DMS 273 (cell line): ENCODE measurements around the gene ADAMTS12.

ENCODE experiments used
- DNase-seq: peaks from one replicate; lab custom pipeline; 2025; ENCODE audit not compliant: unreplicated experiment; lab: John Stamatoyannopoulos, UW

Gene ADAMTS12

DNA sequence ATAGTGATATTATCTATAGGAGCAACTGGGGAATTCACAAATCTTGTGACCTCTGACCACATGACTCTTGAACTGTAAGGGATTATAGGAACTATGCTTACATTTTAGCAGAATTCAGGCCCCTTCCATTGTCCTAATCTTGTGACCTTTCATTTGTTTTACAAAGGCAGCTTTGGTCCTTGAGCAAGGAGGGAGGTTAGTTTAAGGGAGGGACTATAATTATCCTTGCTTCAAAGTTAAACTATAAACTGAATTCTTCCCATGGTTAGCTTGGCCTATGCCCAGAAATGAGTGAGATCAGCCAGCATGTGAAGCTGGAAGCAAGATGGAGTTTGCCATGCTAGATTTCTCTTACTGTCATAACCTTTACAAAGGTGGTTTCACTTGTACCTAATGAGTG, 399.8 kb downstream of the ADAMTS12 start:
- no peak for DNase-seq

DNA sequence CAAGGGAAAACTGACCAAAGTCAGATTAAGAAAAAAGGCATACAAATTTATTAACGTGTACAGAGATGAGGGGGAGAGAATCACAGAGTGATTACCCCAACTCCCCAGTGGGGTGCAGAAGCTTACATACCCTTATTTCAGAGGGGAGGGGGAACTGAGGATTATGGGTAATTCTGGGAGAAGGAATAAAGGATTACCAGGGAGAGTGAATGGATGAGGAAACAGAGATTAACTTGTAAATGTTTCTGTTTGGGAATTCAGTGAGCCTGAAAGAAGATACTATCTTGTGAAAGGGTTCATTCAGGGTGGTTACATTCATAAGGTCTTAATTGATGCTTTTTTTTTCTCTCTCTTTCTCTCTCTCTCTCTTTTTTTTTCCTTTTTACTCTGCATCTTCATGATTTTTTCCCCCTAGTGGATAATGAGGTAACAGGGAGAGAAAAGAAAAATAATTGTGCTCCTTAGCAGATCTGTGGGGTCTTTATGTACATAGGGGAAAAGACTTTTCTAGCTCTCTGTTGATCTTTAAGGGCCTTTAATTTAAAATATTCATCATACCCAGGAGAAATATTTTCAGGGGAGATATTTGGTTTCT, 401.6 kb downstream of the ADAMTS12 start:
- no peak for DNase-seq

DNA sequence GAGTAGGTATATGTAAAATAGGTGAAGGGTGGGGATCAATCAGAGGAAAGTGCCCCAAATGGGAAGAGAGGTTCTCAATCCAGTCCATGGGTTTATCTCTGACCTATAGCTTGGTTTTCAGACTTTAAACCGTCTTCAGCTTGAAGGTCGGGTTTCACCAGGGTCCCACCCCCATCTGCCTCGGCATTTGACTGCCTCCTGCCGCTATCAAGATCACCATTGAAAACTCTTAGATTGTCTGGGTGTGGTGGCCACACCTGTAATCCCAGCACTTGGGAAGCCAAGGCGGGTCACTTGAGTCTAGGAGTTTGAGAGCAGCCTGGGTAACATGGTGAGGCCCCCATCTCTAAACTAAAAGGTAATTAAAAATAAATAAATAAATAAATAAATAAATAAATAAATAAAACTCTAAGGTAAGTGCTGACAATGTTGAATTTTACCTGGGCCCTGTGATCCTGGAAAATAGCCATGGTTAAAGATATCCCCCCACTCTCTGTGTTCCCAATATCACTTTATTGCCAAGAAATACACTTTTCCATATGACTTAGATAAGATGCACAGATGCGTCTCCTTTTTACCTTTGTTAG, 402.2 kb downstream of the ADAMTS12 start:
- no peak for DNase-seq

DNA sequence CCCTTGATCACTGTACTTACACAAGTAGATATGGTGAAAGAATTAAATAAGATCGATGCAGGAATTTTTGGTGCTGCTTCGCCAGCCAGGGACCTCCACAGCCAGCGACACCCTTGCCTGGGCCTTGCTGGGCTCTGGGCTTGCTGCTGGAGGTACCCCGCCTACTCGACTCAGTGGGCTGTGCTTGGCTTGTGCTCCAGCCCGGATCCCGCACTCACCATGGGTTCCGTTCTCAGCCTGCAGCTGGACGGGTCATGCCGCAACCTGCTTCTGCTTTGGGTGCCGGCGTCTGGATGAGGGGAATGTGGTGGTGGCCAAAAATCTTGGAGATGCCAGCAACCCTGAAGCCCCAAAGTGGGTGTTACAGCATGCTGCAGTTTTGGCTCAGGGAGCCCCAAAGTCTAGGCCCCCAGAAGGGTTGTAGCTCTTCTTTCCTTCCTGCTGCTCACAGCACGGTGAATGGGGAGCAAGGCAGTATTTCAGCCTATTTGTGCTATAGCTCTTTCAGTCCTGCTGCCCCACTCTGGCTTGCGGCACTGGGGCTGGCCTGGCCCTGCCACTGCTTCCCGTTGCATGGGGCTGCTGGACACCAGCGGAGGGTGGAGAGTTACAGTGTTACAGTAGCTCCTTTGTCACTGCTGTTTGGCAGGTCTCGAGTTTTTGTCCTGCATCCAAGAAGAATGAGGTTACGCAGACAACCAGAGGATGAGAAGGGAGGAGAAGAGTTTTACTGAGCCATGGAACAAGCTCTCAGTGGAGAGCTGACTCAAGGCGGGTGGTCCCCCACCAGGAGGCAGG, 403.0 kb downstream of the ADAMTS12 start:
- DNase-seq = no peak

DNA sequence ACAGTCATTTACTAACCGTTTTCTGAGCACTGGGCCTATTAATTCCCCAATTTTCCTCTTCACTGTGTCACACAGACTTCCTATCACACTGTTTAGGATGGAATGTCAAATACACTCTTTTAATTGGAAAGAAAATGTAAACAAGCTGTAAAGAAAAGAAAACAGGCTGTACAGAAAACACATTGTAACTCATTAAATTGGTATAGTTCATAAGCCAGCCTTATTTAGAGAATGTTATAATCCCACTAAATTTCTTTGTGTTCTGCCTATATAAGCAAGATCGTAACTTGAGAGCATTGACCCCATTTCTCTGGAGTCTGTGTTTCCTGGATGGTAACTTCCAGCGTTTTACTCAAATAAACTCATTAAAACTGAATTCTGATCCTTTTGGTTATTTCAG, 404.6 kb downstream of the ADAMTS12 start:
- no peak for DNase-seq

DNA sequence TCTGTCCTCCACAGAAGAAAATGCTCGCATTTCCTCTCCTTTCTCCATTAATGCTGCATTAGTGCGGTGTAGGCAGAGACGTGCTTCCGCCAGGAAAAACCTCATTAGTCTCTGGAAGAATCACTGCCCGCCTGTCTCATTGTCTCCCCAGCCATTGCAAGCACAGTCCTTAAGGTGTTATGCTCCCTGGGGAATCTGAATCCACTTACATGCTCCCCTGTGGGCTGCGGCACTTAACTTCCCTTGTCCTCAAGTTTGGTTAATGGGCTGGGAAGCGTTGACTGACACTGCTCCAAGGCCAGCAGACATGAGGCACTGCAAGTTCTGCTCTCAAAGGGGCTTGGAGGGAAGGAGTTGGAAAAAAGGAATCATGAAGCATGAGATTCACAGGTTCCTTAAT, 409.5 kb downstream of the ADAMTS12 start:
- DNase-seq = no peak

DNA sequence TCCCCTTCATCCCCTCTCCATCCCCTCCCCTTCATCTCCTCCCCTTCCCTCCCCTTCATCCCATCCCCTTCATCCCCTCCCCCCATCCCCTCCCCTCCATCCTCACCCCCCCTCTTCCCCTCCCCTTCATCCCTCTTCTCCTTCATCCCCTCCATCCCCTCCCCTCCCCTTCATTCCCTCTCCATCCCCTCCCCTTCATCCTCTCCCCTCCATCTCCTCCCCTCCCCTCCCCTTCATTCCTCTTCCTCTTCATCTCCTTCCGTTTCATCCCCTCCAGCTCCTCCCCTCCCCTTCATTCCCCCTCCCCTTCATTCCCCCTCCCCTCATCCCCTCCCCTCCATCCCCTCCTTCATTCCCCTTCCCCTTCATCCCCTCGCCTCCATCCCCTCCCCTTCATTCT, 410.9 kb downstream of the ADAMTS12 start:
- no peak for DNase-seq

DNA sequence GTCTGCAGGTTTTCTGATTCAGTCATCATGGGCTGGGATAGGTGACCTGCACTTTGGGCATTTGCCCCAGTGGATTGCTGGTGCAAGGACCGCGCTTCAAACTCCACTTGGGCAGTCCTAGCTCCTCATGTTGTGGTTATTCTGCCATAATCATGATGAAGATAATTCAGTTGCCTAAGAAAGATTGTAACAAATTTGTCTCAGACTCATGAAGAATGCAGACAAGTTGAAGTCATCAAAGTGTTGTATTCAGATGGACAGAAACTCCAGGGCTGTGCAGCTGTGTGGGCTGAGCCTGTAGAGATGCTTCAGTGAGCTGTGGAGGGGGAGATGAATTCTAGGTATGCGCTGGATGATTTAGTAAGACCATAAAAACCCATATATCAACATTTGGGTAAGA, 412.5 kb downstream of the ADAMTS12 start:
- no peak for DNase-seq

DNA sequence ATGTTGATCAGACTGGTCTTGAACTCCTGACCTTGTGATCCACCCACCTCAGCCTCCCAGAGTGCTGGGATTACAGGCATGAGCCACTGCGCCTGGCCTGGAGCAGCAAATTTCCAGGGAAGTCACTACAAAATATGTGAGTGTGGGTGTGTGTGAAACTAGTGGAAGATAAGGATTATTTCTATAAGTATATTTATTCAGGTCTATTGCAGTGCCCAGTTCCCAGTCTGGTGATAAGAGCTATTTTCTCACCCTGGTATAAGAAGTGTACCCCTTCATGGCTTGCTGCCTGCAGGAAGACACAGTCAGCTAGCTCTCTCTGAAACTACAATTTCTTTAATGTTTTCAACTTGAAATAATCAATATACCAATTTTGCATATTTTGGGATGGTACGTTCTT, 414.0 kb downstream of the ADAMTS12 start:
- DNase-seq = no peak

DNA sequence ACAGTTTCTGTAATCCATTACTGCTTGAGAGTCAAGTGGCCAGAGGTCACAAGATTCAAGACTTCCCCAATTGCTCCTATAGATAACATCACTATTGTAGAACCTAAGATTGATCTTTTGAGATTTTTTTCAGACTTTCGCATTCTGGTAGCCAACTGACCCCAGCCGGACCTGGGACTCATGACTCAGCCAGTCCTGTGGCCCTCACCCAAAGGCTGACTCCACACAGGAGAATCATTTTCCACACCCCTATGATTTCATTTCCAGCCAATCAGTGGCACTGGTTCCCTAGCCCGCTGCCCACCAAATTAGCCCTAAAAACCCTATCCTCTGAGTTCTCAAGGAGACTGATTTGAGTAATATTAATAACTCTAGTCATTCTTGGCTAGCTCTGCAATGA, 414.8 kb downstream of the ADAMTS12 start:
- no peak for DNase-seq

DNA sequence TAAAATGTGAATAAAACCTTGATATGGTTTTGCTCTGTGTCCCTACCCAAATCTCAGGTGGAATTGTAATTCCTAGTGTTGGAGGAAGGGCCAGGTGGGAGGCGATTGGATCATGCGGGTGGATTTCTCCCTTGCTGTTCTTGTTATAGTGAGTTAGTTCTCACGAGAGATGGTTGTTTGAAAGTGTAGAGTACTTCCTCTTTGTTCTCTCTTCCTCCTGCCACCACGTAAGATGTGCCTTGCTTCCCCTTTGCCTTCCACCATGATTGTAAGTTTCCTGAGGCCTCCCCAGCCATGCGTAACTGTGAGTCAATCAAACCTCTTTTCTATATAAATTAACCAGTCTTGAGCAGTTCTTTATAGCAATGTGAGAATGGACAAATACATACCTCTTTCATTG, 416.1 kb downstream of the ADAMTS12 start:
- DNase-seq = no peak

DNA sequence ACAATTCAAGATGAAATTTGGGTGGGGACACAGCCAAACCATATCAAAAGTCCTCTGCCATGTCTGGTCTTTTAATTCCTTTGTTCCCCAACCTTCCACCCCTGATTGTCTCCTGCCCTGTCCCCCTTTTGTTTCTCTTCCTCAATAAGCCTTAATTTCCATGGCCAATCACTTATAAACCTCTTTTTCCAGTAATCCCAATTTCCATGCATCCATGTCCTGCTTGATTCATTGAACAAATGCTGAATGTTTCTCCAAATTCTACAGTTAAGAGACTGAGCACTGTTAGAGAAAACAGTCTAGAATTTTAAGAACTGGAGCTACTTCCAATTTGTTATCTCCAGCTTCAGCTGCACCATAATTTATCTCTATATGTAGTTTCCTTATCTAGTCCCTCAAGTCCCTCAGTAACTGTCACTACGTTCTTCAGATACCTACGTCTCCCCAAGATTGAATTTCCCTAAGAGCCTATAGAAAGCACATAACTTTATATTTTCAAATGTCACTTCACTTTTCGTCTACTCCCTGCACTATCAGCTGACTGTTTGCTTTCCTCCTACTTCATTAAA, 416.8 kb downstream of the ADAMTS12 start:
- no peak for DNase-seq

DNA sequence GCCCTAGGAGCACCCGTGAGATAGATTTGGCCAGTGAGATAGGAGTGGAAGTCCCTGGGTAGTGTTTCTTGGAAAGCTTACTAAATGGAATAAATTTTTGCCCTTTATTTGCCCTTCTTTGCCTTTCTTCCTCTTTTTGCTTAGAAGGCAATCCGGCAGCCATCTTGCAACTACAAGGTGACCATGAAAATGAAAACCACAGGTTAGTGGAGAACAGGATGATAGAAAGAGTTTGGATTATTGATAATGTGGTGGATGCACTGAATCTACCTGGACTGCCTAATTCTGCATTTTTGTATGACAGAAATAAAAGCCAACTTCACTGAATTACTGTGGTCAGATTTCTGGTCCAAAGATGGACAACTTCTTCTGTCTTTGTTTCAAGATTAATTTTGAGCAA, 417.8 kb downstream of the ADAMTS12 start:
- DNase-seq = no peak
